Pancreas (tissue), 10 donors: Measurements from ENCODE around the gene PSIP1. TPM values are rescaled to one million over a fixed set of nuclear protein-coding genes. Genes with fewer than 3 reads are reported as not detected.

Source experiments
- ATAC-seq, 4 donors: fragments of 200-7000 bp; cut with Tn5 transposase; one replicate each; pipeline versions ENCODE4 v1.8.0 to v1.9.1; 2020; ENCODE audit warnings: mild to moderate bottlenecking in 4 of 4, moderate library complexity in 4 of 4
- DNase-seq, 6 donors: peaks; one replicate each; pipeline ENCODE4 v3.0.0-alpha.2; 2020
- FAIRE-seq: peaks from 2 replicates; lab custom pipeline; 2012; peaks lifted over from hg19 to GRCh38; lab: Jason Lieb, UNC
- H3K27ac ChIP-seq, 4 donors: fragments of 200-600 bp; sonication (generic); 1 replicate in 3 of 4; 2 replicates in 1 of 4; pipeline versions ENCODE4 v1.5.0 to v1.8.0; 2020
- H3K27me3 ChIP-seq, 4 donors: fragments of 200-600 bp; one replicate each; pipeline ENCODE4 v1.8.0; 2021
- H3K36me3 ChIP-seq, 3 donors: fragments of 200-600 bp; sonication (generic) in 1 of 3; one replicate each; pipeline versions ENCODE4 v1.5.0 to v1.8.0; 2020 to 2021
- H3K4me1 ChIP-seq, 3 donors: fragments of 200-600 bp; one replicate each; pipeline ENCODE4 v1.8.0; 2021
- H3K4me3 ChIP-seq, 4 donors: fragments of 200-600 bp; sonication (generic) in 2 of 4; one replicate each; pipeline versions ENCODE4 v1.5.0 to v1.8.0; 2020 to 2021
- H3K9me3 ChIP-seq, 4 donors: fragments of 200-600 bp; one replicate each; pipeline ENCODE4 v1.8.0; 2021
- WGBS, 2 donors: extraction: QIAGEN DNeasy Blood & Tissue Kit; methylation state at CpG; one replicate each; pipeline ENCODE4 v1.1.7; 2013; 5-methylcytosine and 5-hydroxymethylcytosine counted together
- intact Hi-C, 3 donors: fragments of 100-400 bp; cut with DNase I; formaldehyde crosslinking; loops; one replicate each; pipeline versions ENCODE4 v1.11.1 to v1.14.2; 2022
- polyA plus RNA-seq, 2 donors: library from polyadenylated mRNA; stranded (reverse); fragments of 200-250 nt; gene quantifications; one replicate each; pipeline ENCODE4 v1.2.3, GENCODE V29; 2013
- total RNA-seq, 6 donors: library from RNA; stranded (reverse); fragmentation: NEBNext Ultra II Directional in 4 of 6; extraction: Animal tissue kit (Norgen Biotek cat#: 25700) in 4 of 6; gene quantifications; one replicate each; pipeline versions ENCODE4 v1.2.1 to v1.2.4, GENCODE V29; 2021 to 2023
- TF ChIP-seq, protein P1 (sequence below), 4 donors: fragments of 200-600 bp; sonication (generic) in 3 of 4; IDR thresholded peaks; one replicate each; pipeline versions ENCODE4 v1.5.0 to v1.8.0; 2021; ENCODE audit warnings: antibody characterized with exemption in 4 of 4
- donor health status: healthy with polysubstance abuse.
- donor health status: DM: no; HTN: no; CAD: no; lungs with moderate emphysema.
- donor health status: DM: no; HTN: no; CAD: no.
- donor health status: control.
- donor health status: control.
- donor health status: Bipolar disorder and iron deficiency.
- donor health status: DM: yes; HTN: yes; CAD: no.
- donor health status: DM: no; HTN: no; CAD: no.
- donor health status: DM: no; HTN: no; CAD: no.
- donor health status: DM: yes; HTN: yes; CAD: no.

PSIP1 gene
- total and polyA plus RNA-seq, 8 donors, result 9.0 to 18.9 (median 11.2) TPM

DNA sequence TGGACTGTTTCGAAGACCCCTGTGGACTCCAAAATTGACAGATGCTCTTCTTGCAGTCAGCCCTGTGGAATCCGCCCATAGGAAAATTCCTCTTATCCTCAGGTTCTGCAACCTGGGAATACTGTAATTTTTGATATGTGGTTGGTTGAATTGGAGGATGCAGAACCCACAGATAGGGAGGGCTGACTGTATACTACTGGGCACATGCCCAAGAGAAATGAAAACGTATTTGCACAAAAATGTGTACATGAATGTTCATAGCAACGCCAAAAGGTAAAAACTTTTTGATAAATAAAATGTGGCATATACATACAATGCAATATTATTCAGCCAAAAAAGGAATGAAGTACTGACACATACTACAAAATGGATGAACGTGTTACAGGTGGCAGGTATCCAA is 90.0 kb downstream of the PSIP1 start:
- intact Hi-C loops, result loop anchor here in 1 of 3 donors (10.0 kb wide), 1 partner anchor 136 kb away; no protein-coding TSS in a partner anchor
- FAIRE-seq, result no peak
- no peak overlapping the region for H3K4me3 ChIP-seq
- H3K27ac ChIP-seq, result no peak overlapping the region
- TF ChIP-seq, protein P1, sequence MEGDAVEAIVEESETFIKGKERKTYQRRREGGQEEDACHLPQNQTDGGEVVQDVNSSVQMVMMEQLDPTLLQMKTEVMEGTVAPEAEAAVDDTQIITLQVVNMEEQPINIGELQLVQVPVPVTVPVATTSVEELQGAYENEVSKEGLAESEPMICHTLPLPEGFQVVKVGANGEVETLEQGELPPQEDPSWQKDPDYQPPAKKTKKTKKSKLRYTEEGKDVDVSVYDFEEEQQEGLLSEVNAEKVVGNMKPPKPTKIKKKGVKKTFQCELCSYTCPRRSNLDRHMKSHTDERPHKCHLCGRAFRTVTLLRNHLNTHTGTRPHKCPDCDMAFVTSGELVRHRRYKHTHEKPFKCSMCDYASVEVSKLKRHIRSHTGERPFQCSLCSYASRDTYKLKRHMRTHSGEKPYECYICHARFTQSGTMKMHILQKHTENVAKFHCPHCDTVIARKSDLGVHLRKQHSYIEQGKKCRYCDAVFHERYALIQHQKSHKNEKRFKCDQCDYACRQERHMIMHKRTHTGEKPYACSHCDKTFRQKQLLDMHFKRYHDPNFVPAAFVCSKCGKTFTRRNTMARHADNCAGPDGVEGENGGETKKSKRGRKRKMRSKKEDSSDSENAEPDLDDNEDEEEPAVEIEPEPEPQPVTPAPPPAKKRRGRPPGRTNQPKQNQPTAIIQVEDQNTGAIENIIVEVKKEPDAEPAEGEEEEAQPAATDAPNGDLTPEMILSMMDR (IDR thresholded peaks at IDR 0.05), result no peak
- H3K9me3 ChIP-seq, result no peaks in the 10 kb centered on the region
- ATAC-seq, result no peak
- no peaks in the 10 kb centered on the region for H3K27me3 ChIP-seq
- peaks cover 0 to 16% (median 12%) of the 10 kb centered on the region in 3 donors for H3K4me1 ChIP-seq
- no peaks in the 10 kb centered on the region for H3K36me3 ChIP-seq
- DNase-seq, result no peak
- WGBS, 2 donors, result 66 to 70% methylated on average over 5 of the region's 5 CpGs

- Histone ChIP-seq H3K4me1 (peaks cover 0 to 4% (median 0%) of the 10 kb centered on the region in 3 donors), H3K36me3 (no peaks in the 10 kb centered on the region), H3K27me3 (no peaks in the 10 kb centered on the region), H3K27ac (no peak overlapping the region), H3K9me3 (no peaks in the 10 kb centered on the region), H3K4me3 (no peak overlapping the region)
- intact Hi-C loops, result no loop called here
- FAIRE-seq (no peak), ATAC-seq (no peak), DNase-seq (no peak)
- 67 to 72% methylated on average over 6 of the region's 6 CpGs for WGBS, 2 donors
- TF ChIP-seq, protein P1 (IDR thresholded peaks at IDR 0.05), result no peak
These were observed 93.1 kb downstream of the PSIP1 start for GRCh38 chr9:15417626-15418025.

DNA sequence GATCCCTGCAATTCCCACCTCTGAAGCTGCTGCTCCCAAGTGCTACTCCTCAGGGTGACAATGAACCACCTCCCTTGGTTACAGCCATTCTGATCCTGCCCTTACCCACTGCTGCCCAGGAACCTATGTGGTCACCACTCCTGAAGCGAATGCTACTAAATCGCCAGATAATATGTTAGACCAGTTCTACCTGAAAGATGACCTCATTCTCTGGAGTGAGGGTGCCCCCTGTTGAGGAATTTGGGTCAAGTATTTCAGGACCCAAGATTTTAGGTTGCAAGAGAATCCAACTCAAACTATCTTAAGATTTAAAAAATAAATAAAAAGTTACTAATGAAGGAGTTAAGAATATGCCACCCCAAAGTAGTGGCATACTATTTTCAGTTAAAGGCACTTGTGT is 93.9 kb downstream of the PSIP1 start:
- Histone ChIP-seq H3K36me3 (no peaks in the 10 kb centered on the region), H3K4me3 (no peak overlapping the region), H3K4me1 (peaks cover 0 to 2% (median 0%) of the 10 kb centered on the region in 3 donors), H3K27me3 (no peaks in the 10 kb centered on the region), H3K9me3 (no peaks in the 10 kb centered on the region), H3K27ac (no peak overlapping the region)
- FAIRE-seq (peak; percentile 57), ATAC-seq (peak; percentile 78 to 95 (median 92)), DNase-seq (peak in 3 of 6 donors; percentile 28 to 52 (median 36))
- TF ChIP-seq, protein P1 (IDR thresholded peaks at IDR 0.05), result peak in 2 of 4 donors; percentile 13 to 16
- intact Hi-C loops, result no loop called here
- 7 to 14% methylated on average over 2 of the region's 2 CpGs for WGBS, 2 donors

Other genes starting within 250 kb of the PSIP1 start
- gene TTC39B, start 203.8 kb downstream of the PSIP1 start, total RNA-seq, result 10 to 100 TPM in 2 of 6 donors, 1 to 10 TPM in 4; 3.7 to 12.1 (median 6.1) TPM
- 1 to 10 TPM; 1.5 to 2.2 TPM for gene TTC39B, start 203.8 kb downstream of the PSIP1 start, polyA plus RNA-seq
- 10 to 100 TPM in 2 of 6 donors, 1 to 10 TPM in 4; 7.0 to 16.0 (median 8.7) TPM for gene SNAPC3, start 88.1 kb downstream of the PSIP1 start, total RNA-seq
- 10 to 100 TPM in 1 of 2 donors, 1 to 10 TPM in 1; 8.6 to 10.2 TPM for gene SNAPC3, start 88.1 kb downstream of the PSIP1 start, polyA plus RNA-seq
- 1 to 10 TPM; 1.7 to 3.7 (median 2.7) TPM for gene CCDC171, start 42.1 kb upstream of the PSIP1 start, total RNA-seq
- 1 to 10 TPM; 1.5 to 2.9 TPM for gene CCDC171, start 42.1 kb upstream of the PSIP1 start, polyA plus RNA-seq